MM.1S (cell line): ENCODE data around the gene FGD6.

Experiments used
- DNase-seq: peaks from one replicate; pipeline ENCODE4 v3.0.0-alpha.2; 2015
- H2AFZ ChIP-seq: fragments of 300-600 bp; sonication (generic); 2 replicates; pipeline ENCODE4 v1.6.0; 2016; ENCODE audit warnings: antibody characterized with exemption, low read length
- H3F3A ChIP-seq: fragments of 300-600 bp; sonication (generic); 2 replicates; pipeline ENCODE4 v1.6.1; 2016; ENCODE audit warnings: mild to moderate bottlenecking, antibody characterized with exemption, low read length, moderate library complexity, mixed read lengths; ENCODE audit not compliant: insufficient read depth
- H3K27ac ChIP-seq: fragments of 300-600 bp; sonication (generic); 2 replicates; pipeline ENCODE4 v1.5.1; 2016; ENCODE audit warnings: mild to moderate bottlenecking, low read length
- H3K27me3 ChIP-seq: fragments of 300-600 bp; sonication (generic); replicated peaks from 2 replicates; pipeline ENCODE4 v1.6.0; 2016; ENCODE audit warnings: low read length; ENCODE audit not compliant: insufficient read depth
- H3K36me3 ChIP-seq: fragments of 300-600 bp; sonication (generic); replicated peaks from 2 replicates; pipeline ENCODE4 v1.6.1; 2016; ENCODE audit warnings: mild to moderate bottlenecking, low read length, mixed read lengths; ENCODE audit not compliant: insufficient read depth
- H3K4me1 ChIP-seq: fragments of 300-600 bp; sonication (generic); 2 replicates; pipeline ENCODE4 v1.6.1; 2016; ENCODE audit warnings: low read length, mixed read lengths
- H3K4me2 ChIP-seq: fragments of 300-600 bp; sonication (generic); 2 replicates; pipeline ENCODE4 v1.6.0; 2016; ENCODE audit warnings: low read depth, low read length
- H3K4me3 ChIP-seq: fragments of 300-600 bp; sonication (generic); 2 replicates; pipeline ENCODE4 v1.5.1; 2016; ENCODE audit warnings: low read length, mixed read lengths
- H3K79me2 ChIP-seq: fragments of 300-600 bp; sonication (generic); 2 replicates; pipeline ENCODE4 v1.6.1; 2016; ENCODE audit warnings: mixed run types, low read length, mixed read lengths
- H3K9ac ChIP-seq: fragments of 300-600 bp; sonication (generic); 2 replicates; pipeline ENCODE4 v1.6.1; 2016; ENCODE audit warnings: low read length, mixed read lengths
- H3K9me2 ChIP-seq: fragments of 300-600 bp; sonication (generic); replicated peaks from 2 replicates; pipeline ENCODE4 v1.6.1; 2016; ENCODE audit warnings: mild to moderate bottlenecking, low read length, mixed read lengths; ENCODE audit not compliant: insufficient read depth
- H3K9me3 ChIP-seq: fragments of 300-600 bp; sonication (generic); replicated peaks from 2 replicates; pipeline ENCODE4 v1.6.1; 2016; ENCODE audit warnings: mild to moderate bottlenecking, low read length, mixed read lengths; ENCODE audit not compliant: insufficient read depth
- H4K20me1 ChIP-seq: fragments of 300-600 bp; sonication (generic); 2 replicates; pipeline ENCODE4 v1.6.1; 2016; ENCODE audit warnings: mild to moderate bottlenecking, low read length, moderate library complexity, mixed read lengths; ENCODE audit not compliant: insufficient read depth
- EZH2 ChIP-seq: fragments of 300-600 bp; sonication (generic); optimal IDR thresholded peaks from 2 replicates; pipeline ENCODE3; 2017; ENCODE audit warnings: low read depth, mild to moderate bottlenecking, antibody characterized with exemption, low read length, mixed read lengths
- EZH2phosphoT487 ChIP-seq: fragments of 300-600 bp; sonication (generic); IDR thresholded peaks from 2 replicates; pipeline ENCODE4 v1.6.1; 2018; ENCODE audit warnings: antibody characterized with exemption, low read length
- TF ChIP-seq, protein P1 (sequence below): fragments of 300-600 bp; sonication (generic); IDR thresholded peaks from 2 replicates; pipeline ENCODE4 v1.5.1; 2016; ENCODE audit warnings: antibody characterized with exemption, low read length, mixed read lengths

Gene FGD6

DNA sequence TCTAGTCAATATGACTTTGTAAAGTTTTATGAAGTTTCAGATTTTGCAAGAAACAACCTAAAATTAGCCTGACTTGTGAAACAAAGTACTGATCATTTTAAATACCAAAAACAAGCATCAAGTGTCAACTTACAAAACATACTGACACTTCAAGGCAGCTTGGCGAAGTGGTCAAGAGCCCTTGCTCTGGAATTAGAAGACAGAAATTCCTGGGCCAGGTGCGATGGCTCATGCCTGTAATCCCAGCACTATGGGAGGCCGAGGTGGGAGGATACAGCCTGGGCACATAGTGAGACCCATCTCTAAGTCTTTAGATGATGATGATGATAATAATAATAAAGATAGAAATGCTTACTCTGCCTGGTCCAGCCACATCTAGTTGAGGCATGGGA, 98.5 kb downstream of the FGD6 start:
- Histone ChIP-seq H3K9ac (no peak overlapping the region), H3F3A (peaks cover 15% of the 10 kb centered on the region), H3K9me2 (no peaks in the 10 kb centered on the region), H3K79me2 (no peaks in the 10 kb centered on the region), H2AFZ (no peak overlapping the region), H3K27me3 (no peaks in the 10 kb centered on the region), H3K4me3 (no peak overlapping the region), H3K36me3 (no peaks in the 10 kb centered on the region), H3K4me1 (peaks cover 15% of the 10 kb centered on the region), H3K4me2 (no peak overlapping the region), H3K27ac (no peak overlapping the region), H4K20me1 (no peaks in the 10 kb centered on the region), H3K9me3 (no peaks in the 10 kb centered on the region)
- TF ChIP-seq EZH2 (no peak), EZH2phosphoT487 (no peak)
- TF ChIP-seq, protein P1, sequence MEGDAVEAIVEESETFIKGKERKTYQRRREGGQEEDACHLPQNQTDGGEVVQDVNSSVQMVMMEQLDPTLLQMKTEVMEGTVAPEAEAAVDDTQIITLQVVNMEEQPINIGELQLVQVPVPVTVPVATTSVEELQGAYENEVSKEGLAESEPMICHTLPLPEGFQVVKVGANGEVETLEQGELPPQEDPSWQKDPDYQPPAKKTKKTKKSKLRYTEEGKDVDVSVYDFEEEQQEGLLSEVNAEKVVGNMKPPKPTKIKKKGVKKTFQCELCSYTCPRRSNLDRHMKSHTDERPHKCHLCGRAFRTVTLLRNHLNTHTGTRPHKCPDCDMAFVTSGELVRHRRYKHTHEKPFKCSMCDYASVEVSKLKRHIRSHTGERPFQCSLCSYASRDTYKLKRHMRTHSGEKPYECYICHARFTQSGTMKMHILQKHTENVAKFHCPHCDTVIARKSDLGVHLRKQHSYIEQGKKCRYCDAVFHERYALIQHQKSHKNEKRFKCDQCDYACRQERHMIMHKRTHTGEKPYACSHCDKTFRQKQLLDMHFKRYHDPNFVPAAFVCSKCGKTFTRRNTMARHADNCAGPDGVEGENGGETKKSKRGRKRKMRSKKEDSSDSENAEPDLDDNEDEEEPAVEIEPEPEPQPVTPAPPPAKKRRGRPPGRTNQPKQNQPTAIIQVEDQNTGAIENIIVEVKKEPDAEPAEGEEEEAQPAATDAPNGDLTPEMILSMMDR, result no peak
- no peak for DNase-seq

- Histone ChIP-seq H3F3A (peaks cover 15% of the 10 kb centered on the region), H3K27me3 (no peaks in the 10 kb centered on the region), H3K9me2 (no peaks in the 10 kb centered on the region), H3K9ac (no peak overlapping the region), H3K36me3 (no peaks in the 10 kb centered on the region), H4K20me1 (no peaks in the 10 kb centered on the region), H3K4me3 (no peak overlapping the region), H3K4me2 (no peak overlapping the region), H3K79me2 (no peaks in the 10 kb centered on the region), H2AFZ (no peak overlapping the region), H3K27ac (no peak overlapping the region), H3K9me3 (no peaks in the 10 kb centered on the region), H3K4me1 (peaks cover 15% of the 10 kb centered on the region)
- TF ChIP-seq EZH2phosphoT487, result no peak
- no peak for TF ChIP-seq EZH2
- TF ChIP-seq, protein P1, result no peak
- DNase-seq, result no peak
These were observed 99.0 kb downstream of the FGD6 start for GRCh38 chr12:95118138-95118787.

DNA sequence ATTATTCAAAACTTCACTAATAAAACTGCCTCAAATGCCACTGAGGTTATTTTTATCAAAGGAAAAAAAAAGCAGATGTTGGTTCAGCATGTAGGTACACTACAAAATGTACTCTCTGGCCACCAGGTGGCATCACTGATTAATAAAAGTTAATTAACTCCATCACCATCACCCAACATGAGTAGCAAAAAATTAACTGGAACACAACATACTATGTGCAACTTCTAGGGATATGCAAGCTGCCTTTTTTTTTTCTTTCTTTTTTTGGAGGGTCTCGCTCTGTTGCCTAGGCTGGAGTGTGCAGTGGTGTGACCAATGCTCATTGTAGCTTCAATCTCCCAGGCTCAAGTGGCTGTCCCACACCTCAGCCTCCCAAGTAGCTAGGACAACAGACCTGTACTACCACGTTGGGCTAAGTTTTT, 100.1 kb downstream of the FGD6 start:
- Histone ChIP-seq H3K36me3 (no peaks in the 10 kb centered on the region), H3K27me3 (no peaks in the 10 kb centered on the region), H3K9ac (no peak overlapping the region), H3K4me1 (peaks cover 15% of the 10 kb centered on the region), H3K79me2 (no peaks in the 10 kb centered on the region), H3K9me3 (no peaks in the 10 kb centered on the region), H3K4me2 (peak overlapping the region; percentile 42; the same call in 1 of the 2 replicates), H3K27ac (peak overlapping the region; percentile 49; the same call in 1 of the 2 replicates), H3F3A (peaks cover 15% of the 10 kb centered on the region), H3K4me3 (peak overlapping the region; percentile 31), H3K9me2 (no peaks in the 10 kb centered on the region), H4K20me1 (no peaks in the 10 kb centered on the region), H2AFZ (peak overlapping the region; percentile 42)
- peak; percentile 83 for DNase-seq
- TF ChIP-seq EZH2, result no peak
- TF ChIP-seq, protein P1, result peak; percentile 72
